ENCODE measurements around the gene JARID2. TPM values are rescaled to one million over a fixed set of nuclear protein-coding genes. Genes with fewer than 3 reads are reported as not detected.

Gene JARID2
- total and polyA plus RNA-seq, 12 donors, result 2.3 to 11.6 (median 8.7) TPM

- ATAC-seq (no peak), DNase-seq (no peak)
- H3K4me1 ChIP-seq, result peaks cover 27 to 91% (median 76%) of the 10 kb centered on the region in 9 donors
- TF ChIP-seq CTCF (IDR thresholded peaks at IDR 0.05), result no peak
- H3K36me3 ChIP-seq, result no peaks in the 10 kb centered on the region
- no peaks in the 10 kb centered on the region for H3K27me3 ChIP-seq
- peak overlapping the region in 6 of 10 donors; percentile 37 to 84 (median 72) for H3K27ac ChIP-seq
- 74 to 76% methylated on average over 3 of the region's 3 CpGs for WGBS, 2 donors
- no peak overlapping the region for H3K4me3 ChIP-seq
- intact Hi-C loops (cut with DNase I), result loop anchor here in 3 of 10 donors (10.0 kb wide), 2 partner anchors 360 to 1050 kb away; no protein-coding TSS in a partner anchor
- no peaks in the 10 kb centered on the region for H3K9me3 ChIP-seq
These were observed 18.5 kb downstream of the JARID2 start for GRCh38 chr6:15264412-15264811.

GRCh38 chr6:15264902-15265761 is 19.3 kb downstream of the JARID2 start:
- Histone ChIP-seq H3K4me1 (peaks cover 22 to 89% (median 77%) of the 10 kb centered on the region in 9 donors), H3K9me3 (no peaks in the 10 kb centered on the region), H3K27ac (peak overlapping the region in 9 of 10 donors; percentile 40 to 84 (median 70)), H3K4me3 (peak overlapping the region in 4 of 10 donors; percentile 12 to 18 (median 14)), H3K36me3 (no peaks in the 10 kb centered on the region), H3K27me3 (no peaks in the 10 kb centered on the region)
- 11% methylated on average over 7 of the region's 7 CpGs for WGBS, 2 donors
- intact Hi-C loops (cut with DNase I), result loop anchor here in 3 of 10 donors (5.0 to 10.0 kb wide), 3 partner anchors 177 to 1050 kb away; no protein-coding TSS in a partner anchor
- peak; percentile 45 to 79 (median 66) for ATAC-seq
- no peak for TF ChIP-seq CTCF (IDR thresholded peaks at IDR 0.05)
- peak in 1 of 2 donors; percentile 42 for DNase-seq

GRCh38 chr6:15265787-15266186 is 19.9 kb downstream of the JARID2 start:
- intact Hi-C loops (cut with DNase I), result loop anchor here in 3 of 10 donors (2.0 to 10.0 kb wide), 4 partner anchors 17 to 1051 kb away; no protein-coding TSS in a partner anchor
- peak in 5 of 8 donors; percentile 5 to 35 (median 19) for ATAC-seq

More at GRCh38 chr6:15265787-15266186, 19.9 kb downstream of the JARID2 start:
- Histone ChIP-seq H3K27me3 (no peaks in the 10 kb centered on the region), H3K27ac (peak overlapping the region in 9 of 10 donors; percentile 40 to 84 (median 70)), H3K9me3 (no peaks in the 10 kb centered on the region), H3K4me1 (peaks cover 22 to 82% (median 71%) of the 10 kb centered on the region in 9 donors), H3K4me3 (peak overlapping the region in 3 of 10 donors; percentile 12 to 26 (median 13)), H3K36me3 (no peaks in the 10 kb centered on the region)
- DNase-seq, result no peak
- no peak for TF ChIP-seq CTCF (IDR thresholded peaks at IDR 0.05)
- 13 to 26% methylated on average over 5 of the region's 5 CpGs for WGBS, 2 donors

Measured in heart right ventricle (tissue), 16 donors.